HCT116 (cell line): Measurements from ENCODE around the gene DPYSL5. TPM values are rescaled to one million over a fixed set of nuclear protein-coding genes. Genes with fewer than 3 reads are reported as not detected.

Source experiments
- ATAC-seq: fragments of 200-7000 bp; cut with Tn5 transposase; 2 replicates; pipeline ENCODE4 v1.9.1; 2020; ENCODE audit warnings: mild to moderate bottlenecking, moderate library complexity
- BruUV-seq: library from RNA; stranded (reverse); fragments of 400-500 nt; replicated peaks from 2 replicates; lab custom pipeline; 2021; lab: Mats Ljungman, UMichigan
- CTCF ChIA-PET: fragments of 300-600 bp; sonication (Branson Sonifier 250); formaldehyde crosslinking; loops from one replicate; lab custom pipeline; 2021; ENCODE audit warnings: antibody characterized with exemption; lab: Charles Lee
- POLR2A ChIA-PET: fragments of 300-600, 350-600 bp; sonication (Branson Sonifier 250); formaldehyde crosslinking; loops from one replicate; lab custom pipeline; 2021; ENCODE audit warnings: antibody characterized with exemption; lab: Charles Lee
- RAD21 ChIA-PET, 2 experiments: fragments of 300-600 bp; sonication (Branson Sonifier 250); formaldehyde crosslinking; loops; one replicate each; lab custom pipeline; 2023; ENCODE audit warnings: low total read pairs in 2 of 2; ENCODE audit not compliant: uncharacterized antibody in 2 of 2, unreplicated experiment in 2 of 2, low non-redundant PET in 1 of 2; lab: Charles Lee
- DNase-seq: peaks from one replicate; pipeline ENCODE4 v3.0.0-alpha.2; 2010; ENCODE audit warnings: low read depth, low spot score
- H2AFZ ChIP-seq: fragments of 200-600 bp; shearing (Covaris generic), sonication (generic); 2 replicates; pipeline ENCODE4 v1.6.1; 2017; ENCODE audit warnings: low read depth, mixed run types, mixed read lengths, antibody characterized with exemption, low read length; ENCODE audit not compliant: poor library complexity, severe bottlenecking
- H3K27ac ChIP-seq: 2 replicates; pipeline ENCODE4 v1.5.1; 2012; ENCODE audit warnings: low read depth, low read length
- H3K27me3 ChIP-seq: fragments of 200-600 bp; sonication (generic); 2 replicates; pipeline ENCODE4 v1.6.1; 2016; ENCODE audit warnings: mixed run types, low read length, mixed read lengths; ENCODE audit not compliant: insufficient read depth
- H3K36me3 ChIP-seq, 2 experiments: fragments of 200-500 bp in 1 of 2; fragments of 200-600 bp in 1 of 2; sonication (Bioruptor generic) in 1 of 2; sonication (generic) in 1 of 2; 2 replicates each; pipeline versions ENCODE4 v1.5.1 to v1.6.1; 2014 to 2016; ENCODE audit warnings: low read length in 2 of 2, inconsistent platforms in 1 of 2, mixed read lengths in 1 of 2, mixed run types in 1 of 2; ENCODE audit not compliant: insufficient read depth in 2 of 2, control insufficient read depth in 1 of 2
- H3K4me1 ChIP-seq, 2 experiments: fragments of 200-600 bp in 1 of 2; sonication (generic) in 1 of 2; 2 replicates each; pipeline versions ENCODE4 v1.5.1 to v1.6.1; 2012 to 2017; ENCODE audit warnings: low read length in 2 of 2, inconsistent platforms in 1 of 2, mild to moderate bottlenecking in 1 of 2, mixed read lengths in 1 of 2, mixed run types in 1 of 2, moderate library complexity in 1 of 2; ENCODE audit not compliant: insufficient read depth in 2 of 2, control insufficient read depth in 1 of 2
- H3K4me2 ChIP-seq: fragments of 200-600 bp; sonication (generic); 2 replicates; pipeline ENCODE4 v1.6.1; 2017; ENCODE audit warnings: mixed run types, low read length, mixed read lengths
- H3K4me3 ChIP-seq, 2 experiments: fragments of 200-600 bp in 1 of 2; sonication (generic) in 1 of 2; replicated peaks in 1 of 2; 2 replicates each; pipeline ENCODE4 v1.5.1; 2011 to 2016; ENCODE audit warnings: low read length in 2 of 2, control low read depth in 1 of 2, low read depth in 1 of 2, mild to moderate bottlenecking in 1 of 2, mixed read lengths in 1 of 2, mixed run types in 1 of 2
- H3K79me2 ChIP-seq: fragments of 200-600 bp; sonication (generic); 2 replicates; pipeline ENCODE4 v1.6.1; 2017; ENCODE audit warnings: mild to moderate bottlenecking, mixed run types, low read length, moderate library complexity, mixed read lengths; ENCODE audit not compliant: insufficient read depth
- H3K9ac ChIP-seq: fragments of 200-600 bp; sonication (generic); 2 replicates; pipeline ENCODE4 v1.6.1; 2016; ENCODE audit warnings: low read length, mixed read lengths
- H3K9me2 ChIP-seq: fragments of 200-600 bp; sonication (generic), shearing (Covaris generic); 2 replicates; pipeline ENCODE4 v1.6.1; 2017; ENCODE audit warnings: mixed run types, mild to moderate bottlenecking, moderate library complexity; ENCODE audit not compliant: insufficient read depth
- H3K9me3 ChIP-seq, 2 experiments: fragments of 200-500 bp in 1 of 2; fragments of 200-600 bp in 1 of 2; sonication (Bioruptor generic) in 1 of 2; sonication (generic) in 1 of 2; 2 replicates each; pipeline ENCODE4 v1.6.1; 2014 to 2017; ENCODE audit warnings: low read length in 2 of 2, mixed read lengths in 2 of 2, inconsistent platforms in 1 of 2, low read depth in 1 of 2, mild to moderate bottlenecking in 1 of 2, mixed run types in 1 of 2, moderate library complexity in 1 of 2; ENCODE audit not compliant: control insufficient read depth in 1 of 2, insufficient read depth in 1 of 2
- H4K20me1 ChIP-seq: fragments of 200-600 bp; sonication (generic), shearing (Covaris generic); 2 replicates; pipeline ENCODE4 v1.6.1; 2017; ENCODE audit warnings: mixed run types, mild to moderate bottlenecking, moderate library complexity; ENCODE audit not compliant: insufficient read depth
- CBX3 ChIP-seq: IDR thresholded peaks from 2 replicates; pipeline ENCODE4 v1.6.1; 2012; ENCODE audit warnings: low read depth
- EGR1 ChIP-seq: IDR thresholded peaks from 2 replicates; pipeline ENCODE4 v1.6.1; 2012; ENCODE audit warnings: low read depth
- FOSL1 ChIP-seq: IDR thresholded peaks from 2 replicates; pipeline ENCODE4 v1.6.1; 2012; ENCODE audit warnings: low read depth
- JUND ChIP-seq: IDR thresholded peaks from 2 replicates; pipeline ENCODE4 v1.6.1; 2012
- RAD21 ChIP-seq: IDR thresholded peaks from 2 replicates; pipeline ENCODE4 v1.6.1; 2012; ENCODE audit warnings: low read depth, mild to moderate bottlenecking
- SIN3A ChIP-seq: IDR thresholded peaks from 2 replicates; pipeline ENCODE4 v1.6.1; 2012; ENCODE audit warnings: low read depth
- SRF ChIP-seq: IDR thresholded peaks from 2 replicates; pipeline ENCODE4 v1.6.1; 2012; ENCODE audit warnings: low read depth
- TCF7L2 ChIP-seq: IDR thresholded peaks from 2 replicates; pipeline ENCODE4 v1.7.0; 2011; ENCODE audit warnings: borderline replicate concordance, inconsistent platforms; ENCODE audit not compliant: insufficient read depth, insufficient read length; ENCODE audit errors: extremely low read depth
- YY1 ChIP-seq: IDR thresholded peaks from 2 replicates; pipeline ENCODE4 v1.6.1; 2011; ENCODE audit warnings: low read length, low read depth, moderate library complexity, mild to moderate bottlenecking; ENCODE audit not compliant: insufficient replicate concordance; ENCODE audit errors: extremely low read depth
- ZFX ChIP-seq: fragments of 450-650 bp; IDR thresholded peaks from 2 replicates; pipeline ENCODE4 v1.6.1; 2017
- intact Hi-C: fragments of 100-400 bp; cut with micrococcal nuclease; formaldehyde crosslinking; loops from 2 replicates; pipeline ENCODE4 v1.10.0; 2022
- total RNA-seq: library from RNA; stranded (reverse); gene quantifications from one replicate; pipeline ENCODE4 v1.2.1, GENCODE V29; 2021; ENCODE audit not compliant: unreplicated experiment
- TF ChIP-seq, protein P1 (sequence below): IDR thresholded peaks from 2 replicates; pipeline ENCODE4 v1.6.1; 2012; ENCODE audit warnings: low read depth
- TF ChIP-seq, protein P2 (sequence below): IDR thresholded peaks from 2 replicates; pipeline ENCODE4 v1.6.1; 2011; ENCODE audit warnings: mild to moderate bottlenecking, low read length, moderate library complexity; ENCODE audit not compliant: insufficient replicate concordance; ENCODE audit errors: extremely low read depth

Gene DPYSL5
- total RNA-seq, 1 experiment from 2014 or later = 8.4 TPM

DNA sequence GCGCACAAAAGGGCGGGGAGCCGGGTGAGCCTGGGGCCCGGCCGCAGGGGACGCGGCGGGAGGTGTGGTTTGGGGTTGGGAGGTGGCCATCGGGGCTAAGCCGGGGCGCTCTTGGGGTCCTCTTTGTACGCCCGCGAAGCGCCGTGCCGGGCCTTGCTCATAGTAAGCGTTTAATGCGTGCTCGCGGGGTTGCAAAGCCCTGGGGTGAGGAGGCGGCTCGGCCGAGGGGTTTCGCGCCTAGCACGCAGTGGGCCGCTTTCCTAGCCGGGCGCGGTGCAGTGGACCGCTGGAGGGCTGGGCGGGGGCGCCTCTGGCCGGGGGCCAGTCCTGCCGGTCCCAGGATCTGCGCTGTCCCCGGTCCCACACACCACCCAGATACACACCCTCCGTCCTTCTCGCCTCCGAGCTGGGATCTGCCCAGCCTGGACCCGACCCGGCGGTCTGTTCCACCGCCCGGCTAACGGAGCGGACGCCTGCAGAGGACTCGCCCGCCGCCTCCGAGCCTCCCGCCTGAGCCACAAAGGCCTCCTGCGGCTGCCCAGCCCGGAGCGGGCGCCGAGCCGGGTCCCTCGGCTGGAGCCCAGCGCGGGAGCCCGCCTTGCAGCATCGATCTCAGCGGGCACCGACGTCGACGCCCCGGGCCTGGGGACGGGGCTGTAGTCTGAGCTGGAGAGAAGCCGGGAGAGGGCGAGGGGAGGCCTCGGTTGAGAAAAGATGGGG lies 564 bp downstream of the DPYSL5 start:
- POLR2A ChIA-PET = no interaction called here
- no peaks in the 10 kb centered on the region for H3K27me3 ChIP-seq
- H3K27ac ChIP-seq = peak overlapping the region; percentile 36; the same call in 1 of the 2 replicates
- DNase-seq = no peak
- H3K9ac ChIP-seq = peak overlapping the region; percentile 58
- no peaks in the 10 kb centered on the region for H3K36me3 ChIP-seq
- no peaks in the 10 kb centered on the region for H3K79me2 ChIP-seq
- H3K4me2 ChIP-seq = peak overlapping the region; percentile 74
- H3K9me3 ChIP-seq = no peaks in the 10 kb centered on the region
- BruUV-seq = no TSS peak
- H3K4me1 ChIP-seq = peaks cover 0 to 22% of the 10 kb centered on the region in 2 experiments; a peak in 3 of 4 replicates
- intact Hi-C loops = no loop called here
- RAD21 ChIA-PET = no interaction called here
- no peak overlapping the region for H2AFZ ChIP-seq
- 0 out of 2 replicates have a peak, but pooled peaks have one; percentile 11 for TF ChIP-seq ZFX
- TF ChIP-seq SRF = no peak
- no peak for TF ChIP-seq JUND
- no peaks in the 10 kb centered on the region for H3K9me2 ChIP-seq
- peak overlapping the region; percentile 54 to 64 for H3K4me3 ChIP-seq
- H4K20me1 ChIP-seq = no peaks in the 10 kb centered on the region
- peak; percentile 24 for ATAC-seq
- CTCF ChIA-PET = interaction anchor here (2.1 to 4.2 kb wide), 3 partner anchors 74 to 168 kb away, joined by 8 to 93 read pairs (median 43); no protein-coding TSS in a partner anchor

DNA sequence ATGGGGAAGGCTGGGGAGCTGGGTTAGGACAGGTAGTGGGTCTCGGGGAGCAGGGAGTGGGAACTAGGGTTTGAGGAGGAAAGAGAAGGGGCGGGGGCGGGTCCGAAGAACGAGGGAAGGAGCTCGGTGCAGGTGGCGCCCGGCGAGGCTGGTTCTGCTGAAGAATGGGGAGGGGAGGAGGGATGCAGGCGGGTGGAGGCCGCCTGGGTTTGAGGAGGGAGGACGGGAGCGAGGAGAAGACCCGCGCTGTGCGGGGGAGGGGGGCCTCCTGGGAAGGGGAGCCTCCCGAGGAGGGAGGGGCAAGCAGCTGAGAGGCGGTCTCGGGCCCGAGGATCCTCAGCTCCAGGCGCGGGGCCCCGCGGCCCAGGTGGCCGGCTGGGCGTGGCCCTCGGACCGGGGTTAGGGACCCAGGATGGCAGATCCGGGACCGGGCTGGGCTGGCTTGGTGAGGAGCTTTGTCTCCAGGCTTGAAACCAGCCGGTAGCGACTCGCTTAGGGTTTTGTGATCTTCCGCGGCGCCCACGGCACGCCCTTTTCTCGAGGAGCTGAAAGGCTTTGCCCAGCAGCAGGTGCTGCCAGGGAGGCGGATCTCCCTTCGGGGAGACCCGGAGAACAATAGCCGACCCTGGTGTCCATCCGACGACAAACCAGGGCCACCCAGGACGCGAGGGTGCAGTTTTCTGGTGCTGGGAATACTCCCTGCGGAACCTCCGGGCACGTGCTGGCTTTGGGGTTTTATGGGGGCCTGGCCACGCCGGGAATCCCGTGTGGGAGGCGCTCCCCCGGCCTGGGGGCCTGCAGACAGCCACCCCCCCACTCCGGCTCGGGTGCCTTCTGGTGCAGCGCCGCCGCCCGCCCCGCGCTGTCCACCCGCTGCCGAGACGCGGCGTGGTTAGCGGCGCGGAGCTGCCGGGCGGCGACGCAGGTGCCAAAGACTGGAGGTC lies 1.4 kb downstream of the DPYSL5 start:
- H2AFZ ChIP-seq = no peak overlapping the region
- DNase-seq = no peak
- H3K27me3 ChIP-seq = no peaks in the 10 kb centered on the region
- ChIA-PET CTCF (interaction anchor here (2.1 kb wide), 1 partner anchor 74 kb away, joined by 8 read pairs; no protein-coding TSS in a partner anchor), RAD21 (no interaction called here), POLR2A (no interaction called here)
- no peaks in the 10 kb centered on the region for H3K79me2 ChIP-seq
- H3K9me3 ChIP-seq = no peaks in the 10 kb centered on the region
- no peaks in the 10 kb centered on the region for H3K36me3 ChIP-seq
- H3K27ac ChIP-seq = no peak overlapping the region
- no TSS peak for BruUV-seq
- H4K20me1 ChIP-seq = no peaks in the 10 kb centered on the region
- intact Hi-C loops = no loop called here
- H3K4me1 ChIP-seq = peaks cover 0 to 22% of the 10 kb centered on the region in 2 experiments; a peak in 3 of 4 replicates
- ATAC-seq = no peak
- H3K9me2 ChIP-seq = no peaks in the 10 kb centered on the region
- H3K4me3 ChIP-seq = peak overlapping the region; percentile 16 to 64
- no peak overlapping the region for H3K9ac ChIP-seq
- H3K4me2 ChIP-seq = peak overlapping the region; percentile 74
- TF ChIP-seq TCF7L2 (no peak), RAD21 (no peak), EGR1 (no peak), SRF (no peak), CBX3 (no peak), FOSL1 (no peak), YY1 (no peak), SIN3A (no peak)
- TF ChIP-seq, protein P1, sequence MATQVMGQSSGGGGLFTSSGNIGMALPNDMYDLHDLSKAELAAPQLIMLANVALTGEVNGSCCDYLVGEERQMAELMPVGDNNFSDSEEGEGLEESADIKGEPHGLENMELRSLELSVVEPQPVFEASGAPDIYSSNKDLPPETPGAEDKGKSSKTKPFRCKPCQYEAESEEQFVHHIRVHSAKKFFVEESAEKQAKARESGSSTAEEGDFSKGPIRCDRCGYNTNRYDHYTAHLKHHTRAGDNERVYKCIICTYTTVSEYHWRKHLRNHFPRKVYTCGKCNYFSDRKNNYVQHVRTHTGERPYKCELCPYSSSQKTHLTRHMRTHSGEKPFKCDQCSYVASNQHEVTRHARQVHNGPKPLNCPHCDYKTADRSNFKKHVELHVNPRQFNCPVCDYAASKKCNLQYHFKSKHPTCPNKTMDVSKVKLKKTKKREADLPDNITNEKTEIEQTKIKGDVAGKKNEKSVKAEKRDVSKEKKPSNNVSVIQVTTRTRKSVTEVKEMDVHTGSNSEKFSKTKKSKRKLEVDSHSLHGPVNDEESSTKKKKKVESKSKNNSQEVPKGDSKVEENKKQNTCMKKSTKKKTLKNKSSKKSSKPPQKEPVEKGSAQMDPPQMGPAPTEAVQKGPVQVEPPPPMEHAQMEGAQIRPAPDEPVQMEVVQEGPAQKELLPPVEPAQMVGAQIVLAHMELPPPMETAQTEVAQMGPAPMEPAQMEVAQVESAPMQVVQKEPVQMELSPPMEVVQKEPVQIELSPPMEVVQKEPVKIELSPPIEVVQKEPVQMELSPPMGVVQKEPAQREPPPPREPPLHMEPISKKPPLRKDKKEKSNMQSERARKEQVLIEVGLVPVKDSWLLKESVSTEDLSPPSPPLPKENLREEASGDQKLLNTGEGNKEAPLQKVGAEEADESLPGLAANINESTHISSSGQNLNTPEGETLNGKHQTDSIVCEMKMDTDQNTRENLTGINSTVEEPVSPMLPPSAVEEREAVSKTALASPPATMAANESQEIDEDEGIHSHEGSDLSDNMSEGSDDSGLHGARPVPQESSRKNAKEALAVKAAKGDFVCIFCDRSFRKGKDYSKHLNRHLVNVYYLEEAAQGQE = no peak
- TF ChIP-seq, protein P2, sequence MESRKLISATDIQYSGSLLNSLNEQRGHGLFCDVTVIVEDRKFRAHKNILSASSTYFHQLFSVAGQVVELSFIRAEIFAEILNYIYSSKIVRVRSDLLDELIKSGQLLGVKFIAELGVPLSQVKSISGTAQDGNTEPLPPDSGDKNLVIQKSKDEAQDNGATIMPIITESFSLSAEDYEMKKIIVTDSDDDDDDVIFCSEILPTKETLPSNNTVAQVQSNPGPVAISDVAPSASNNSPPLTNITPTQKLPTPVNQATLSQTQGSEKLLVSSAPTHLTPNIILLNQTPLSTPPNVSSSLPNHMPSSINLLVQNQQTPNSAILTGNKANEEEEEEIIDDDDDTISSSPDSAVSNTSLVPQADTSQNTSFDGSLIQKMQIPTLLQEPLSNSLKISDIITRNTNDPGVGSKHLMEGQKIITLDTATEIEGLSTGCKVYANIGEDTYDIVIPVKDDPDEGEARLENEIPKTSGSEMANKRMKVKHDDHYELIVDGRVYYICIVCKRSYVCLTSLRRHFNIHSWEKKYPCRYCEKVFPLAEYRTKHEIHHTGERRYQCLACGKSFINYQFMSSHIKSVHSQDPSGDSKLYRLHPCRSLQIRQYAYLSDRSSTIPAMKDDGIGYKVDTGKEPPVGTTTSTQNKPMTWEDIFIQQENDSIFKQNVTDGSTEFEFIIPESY = no peak
